ENCODE data around the gene CASZ1. TPM values are rescaled to one million over a fixed set of nuclear protein-coding genes. Genes with fewer than 3 reads are reported as not detected.

CASZ1 gene
- total and polyA plus RNA-seq, 12 donors: 2.5 to 35.2 (median 7.0) TPM

- no peaks in the 10 kb centered on the region for H3K36me3 ChIP-seq (replicated peaks in 1 of 2)
- intact Hi-C loops (cut with DNase I): no loop called here
- no peaks in the 10 kb centered on the region for H3K27me3 ChIP-seq
- H3K9me3 ChIP-seq (replicated peaks in 1 of 3): no peaks in the 10 kb centered on the region
- DNase-seq: no peak
- H3K4me1 ChIP-seq (replicated peaks in 1 of 2): peaks cover 4 to 20% of the 10 kb centered on the region in 2 donors
- TF ChIP-seq POLR2A (IDR thresholded peaks at IDR 0.05) (no peak), CTCF (IDR thresholded peaks at IDR 0.05) (no peak)
- H3K27ac ChIP-seq: no peak overlapping the region
- no peak overlapping the region for H3K4me3 ChIP-seq
- 66 to 75% (median 69%) methylated on average over 6 of the region's 6 CpGs for WGBS, 4 donors
Observed at GRCh38 chr1:10596780-10597179, 199.7 kb downstream of the CASZ1 start.

GRCh38 chr1:10594595-10595223, 201.7 kb downstream of the CASZ1 start:
- H3K4me1 ChIP-seq (replicated peaks in 1 of 2): peaks cover 4 to 20% of the 10 kb centered on the region in 2 donors
- DNase-seq: no peak
- 68 to 78% (median 73%) methylated on average over 9 of the region's 9 CpGs for WGBS, 4 donors
- no peaks in the 10 kb centered on the region for H3K9me3 ChIP-seq (replicated peaks in 1 of 3)
- H3K4me3 ChIP-seq: no peak overlapping the region
- TF ChIP-seq POLR2A (IDR thresholded peaks at IDR 0.05): no peak
- no peak for TF ChIP-seq CTCF (IDR thresholded peaks at IDR 0.05)
- no peaks in the 10 kb centered on the region for H3K36me3 ChIP-seq (replicated peaks in 1 of 2)
- H3K27me3 ChIP-seq: no peaks in the 10 kb centered on the region
- intact Hi-C loops (cut with DNase I): no loop called here
- H3K27ac ChIP-seq: no peak overlapping the region

GRCh38 chr1:10593750-10594149, 202.7 kb downstream of the CASZ1 start:
- Histone ChIP-seq H3K36me3 (replicated peaks in 1 of 2) (no peaks in the 10 kb centered on the region), H3K4me1 (replicated peaks in 1 of 2) (peaks cover 4 to 20% of the 10 kb centered on the region in 2 donors), H3K4me3 (no peak overlapping the region), H3K27ac (no peak overlapping the region), H3K27me3 (no peaks in the 10 kb centered on the region), H3K9me3 (replicated peaks in 1 of 3) (no peaks in the 10 kb centered on the region)
- WGBS, 4 donors: 89 to 92% (median 90%) methylated on average over 11 of the region's 11 CpGs
- no peak for DNase-seq
- no peak for TF ChIP-seq POLR2A (IDR thresholded peaks at IDR 0.05)
- TF ChIP-seq CTCF (IDR thresholded peaks at IDR 0.05): no peak
- intact Hi-C loops (cut with DNase I): no loop called here

DNA sequence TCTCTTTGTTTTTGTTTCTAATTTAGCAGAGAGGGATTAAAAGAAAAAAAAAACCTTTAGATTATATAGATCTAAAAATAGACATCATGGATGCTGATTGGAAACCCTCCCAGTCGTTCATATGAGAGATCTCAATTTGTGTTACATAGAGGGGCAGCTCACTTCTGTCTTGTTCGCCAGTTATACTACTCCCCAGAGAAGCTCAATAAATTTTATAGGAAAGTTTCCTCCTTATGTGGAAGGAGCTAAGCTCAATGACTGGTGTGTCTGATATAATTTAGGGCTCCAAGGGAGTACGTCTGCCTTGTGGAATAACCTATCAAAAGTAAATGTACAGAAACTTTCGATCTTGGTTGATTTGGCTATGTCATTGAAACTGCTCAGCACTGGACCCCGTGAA, 204.1 kb downstream of the CASZ1 start:
- H3K27ac ChIP-seq: no peak overlapping the region

More for the DNA sequence above, 204.1 kb downstream of the CASZ1 start:
- no peaks in the 10 kb centered on the region for H3K36me3 ChIP-seq (replicated peaks in 1 of 2)
- no peak overlapping the region for H3K4me3 ChIP-seq
- H3K4me1 ChIP-seq (replicated peaks in 1 of 2): peaks cover 4 to 20% of the 10 kb centered on the region in 2 donors
- H3K9me3 ChIP-seq (replicated peaks in 1 of 3): no peaks in the 10 kb centered on the region
- DNase-seq: no peak
- intact Hi-C loops (cut with DNase I): no loop called here
- WGBS, 4 donors: 70 to 74% (median 72%) methylated on average over 5 of the region's 5 CpGs
- TF ChIP-seq POLR2A (IDR thresholded peaks at IDR 0.05): no peak
- TF ChIP-seq CTCF (IDR thresholded peaks at IDR 0.05): no peak
- H3K27me3 ChIP-seq: no peaks in the 10 kb centered on the region

Measured in adrenal gland (tissue), 12 donors.